SK-N-MC (cell line): ENCODE measurements around the gene POU4F3.

ENCODE experiments used
- EZH2 ChIP-seq: fragments of 200-600 bp; sonication (generic); IDR thresholded peaks from one replicate; pipeline ENCODE4 v1.6.1; 2017; ENCODE audit warnings: antibody characterized with exemption
- FOXP2 ChIP-seq: optimal IDR thresholded peaks from 2 replicates; pipeline ENCODE3; 2011; ENCODE audit warnings: mild to moderate bottlenecking, moderate library complexity; ENCODE audit not compliant: insufficient read depth; ENCODE audit errors: extremely low read length, control extremely low read depth
- POLR2AphosphoS5 ChIP-seq: IDR thresholded peaks from 2 replicates; pipeline ENCODE4 v1.6.1; 2012; ENCODE audit warnings: mild to moderate bottlenecking, low read depth, low read length, borderline replicate concordance

GRCh38 chr5:146344155-146345118 is 5.8 kb downstream of the POU4F3 start:
- no peak for TF ChIP-seq EZH2
- TF ChIP-seq POLR2AphosphoS5 = no peak
- no peak for TF ChIP-seq FOXP2
